T-cell (primary cell): ENCODE data around the gene CACNA1I. TPM values are rescaled to one million over a fixed set of nuclear protein-coding genes. Genes with fewer than 3 reads are reported as not detected.
"Not testable (repeated sequence)": the region's sequence is repeated elsewhere in the genome, so short reads cannot be mapped to it uniquely, and the experiment has no call there.

Experiments used
- ATAC-seq, 4 experiments: fragments of 200-7000 bp in 3 of 4; fragments of 150-1000 bp in 1 of 4; cut with Tn5 transposase; replicated peaks in 1 of 4; 1 replicate in 3 of 4; 2 replicates in 1 of 4; pipeline ENCODE4 v1.10.0; 2021; ENCODE audit warnings: moderate library complexity in 3 of 4, mild to moderate bottlenecking in 2 of 4, moderate number of reproducible peaks in 1 of 4
- CTCF ChIA-PET, 2 donors: fragments of 300-600 bp; sonication (Branson Sonifier 250); formaldehyde crosslinking; loops; one replicate each; lab custom pipeline; 2022; ENCODE audit warnings: antibody characterized with exemption in 2 of 2; lab: Charles Lee
- POLR2A ChIA-PET, 2 donors: fragments of 300-600 bp; sonication (Branson Sonifier 250); formaldehyde crosslinking; loops; one replicate each; lab custom pipeline; 2022; ENCODE audit warnings: antibody characterized with exemption in 2 of 2; lab: Charles Lee
- DNase-seq, 35 experiments: peaks; one replicate each; pipeline versions ENCODE4 v3.0.0 to v3.0.0-alpha.2; 2013 to 2023
- H3K27ac ChIP-seq: one replicate; pipeline ENCODE4 v1.5.1; 2013; ENCODE audit warnings: low read length
- H3K27me3 ChIP-seq, 2 experiments: replicated peaks in 1 of 2; 1 replicate in 1 of 2; 2 replicates in 1 of 2; pipeline versions ENCODE4 v1.6.1 to v1.7.0; 2013; ENCODE audit warnings: low read length in 1 of 2, mixed read lengths in 1 of 2; ENCODE audit not compliant: control insufficient read depth in 2 of 2, insufficient read depth in 2 of 2; ENCODE audit errors: extremely low read depth in 1 of 2
- H3K36me3 ChIP-seq, 2 donors: 1 replicate in 1 of 2; 2 replicates in 1 of 2; pipeline versions ENCODE4 v1.6.1 to v1.7.0; 2013; ENCODE audit warnings: low read length in 1 of 2; ENCODE audit not compliant: control insufficient read depth in 2 of 2, insufficient read depth in 1 of 2; ENCODE audit errors: extremely low read depth in 1 of 2
- H3K4me1 ChIP-seq, 2 experiments: 1 replicate in 1 of 2; 2 replicates in 1 of 2; pipeline versions ENCODE4 v1.6.1 to v1.7.0; 2013; ENCODE audit warnings: low read length in 2 of 2, mixed read lengths in 1 of 2; ENCODE audit not compliant: insufficient read depth in 2 of 2, control insufficient read depth in 1 of 2; ENCODE audit errors: extremely low read depth in 1 of 2
- H3K4me3 ChIP-seq, 2 donors: 1 replicate in 1 of 2; 2 replicates in 1 of 2; pipeline versions ENCODE4 v1.5.1 to v1.7.0; 2013; ENCODE audit warnings: mild to moderate bottlenecking in 2 of 2, low read length in 1 of 2, moderate library complexity in 1 of 2; ENCODE audit not compliant: control insufficient read depth in 1 of 2; ENCODE audit errors: extremely low read depth in 1 of 2
- H3K9me3 ChIP-seq: 2 replicates; pipeline ENCODE4 v1.7.0; 2013
- H3K27ac Mint-ChIP-seq, 2 donors: one replicate each; pipeline ENCODE4 v1.8.0; 2020 to 2021; ENCODE audit warnings: mild to moderate bottlenecking in 2 of 2, mixed read lengths in 2 of 2
- H3K27me3 Mint-ChIP-seq, 2 donors: one replicate each; pipeline ENCODE4 v1.8.0; 2021 to 2022; ENCODE audit warnings: mixed read lengths in 2 of 2
- H3K36me3 Mint-ChIP-seq: one replicate; pipeline ENCODE4 v1.8.0; 2021; ENCODE audit warnings: mixed read lengths
- H3K4me1 Mint-ChIP-seq, 3 donors: one replicate each; pipeline ENCODE4 v1.8.0; 2020 to 2022; ENCODE audit warnings: mixed read lengths in 3 of 3, mild to moderate bottlenecking in 1 of 3
- H3K4me3 Mint-ChIP-seq, 3 donors: one replicate each; pipeline ENCODE4 v1.8.0; 2020 to 2022; ENCODE audit warnings: mild to moderate bottlenecking in 3 of 3, mixed read lengths in 3 of 3, moderate library complexity in 3 of 3
- H3K9me3 Mint-ChIP-seq, 3 donors: one replicate each; pipeline ENCODE4 v1.8.0; 2020 to 2022; ENCODE audit warnings: mixed read lengths in 3 of 3
- WGBS: methylation state at CpG from one replicate; pipeline ENCODE4 v1.1.5; 2013; ENCODE audit warnings: missing lambda C conversion rate; ENCODE audit not compliant: insufficient coverage; 5-methylcytosine and 5-hydroxymethylcytosine counted together
- total RNA-seq, 35 experiments: library from RNA in 6 of 35; stranded (reverse) in 6 of 35; fragments of 120-200 nt in 1 of 35; gene quantifications; one replicate each; pipeline versions ENCODE4 v1.2.1 to v1.2.4 and lab custom pipeline; 2013 to 2026

Gene CACNA1I
- total RNA-seq, 5 donors from 2014 or later (not counting 1 experiment from before 2014, with no cell fraction given) = 16.1 to 32.9 (median 28.8) TPM

DNA sequence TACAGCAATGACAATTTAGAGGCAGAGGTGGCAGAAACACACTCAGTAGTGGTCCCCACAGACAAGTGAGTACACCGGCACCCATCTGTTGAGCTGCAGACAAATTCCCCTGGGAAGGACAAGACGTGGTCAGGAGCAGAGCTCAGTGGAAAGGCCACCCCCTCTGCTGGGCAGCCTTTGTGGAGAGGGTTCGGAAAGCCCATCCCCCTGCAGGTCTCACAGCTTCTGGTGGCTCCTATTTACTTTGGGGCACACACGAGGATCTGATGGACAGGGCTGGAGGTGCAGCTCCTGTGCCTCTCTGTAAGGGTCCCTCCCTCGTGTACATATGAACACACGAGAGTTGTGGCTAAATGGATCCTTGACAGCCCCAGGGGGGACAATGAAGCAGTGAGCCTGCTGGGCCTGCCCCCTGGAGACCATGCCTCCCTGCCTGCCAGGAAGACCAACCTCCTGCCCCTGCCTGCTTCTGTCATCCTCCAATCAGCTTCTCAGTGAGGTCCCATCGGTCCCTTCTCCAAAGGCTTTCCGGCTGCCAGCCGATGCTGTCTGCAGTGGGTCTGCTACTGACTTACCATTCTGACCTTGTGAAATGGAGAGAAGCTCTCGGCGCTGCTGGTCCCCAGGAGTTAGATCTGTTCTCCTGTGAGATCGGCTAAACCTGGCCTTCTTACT is 161.5 kb downstream of the CACNA1I start:
- no peak overlapping the region for H3K4me3 ChIP-seq
- Mint-ChIP-seq H3K4me1 (no peaks in the 10 kb centered on the region), H3K36me3 (no peaks in the 10 kb centered on the region), H3K27ac (no peak overlapping the region), H3K4me3 (no peak overlapping the region), H3K27me3 (peaks cover 4 to 11% of the 10 kb centered on the region in 2 donors), H3K9me3 (no peaks in the 10 kb centered on the region)
- H3K36me3 ChIP-seq = no peaks in the 10 kb centered on the region
- no peaks in the 10 kb centered on the region for H3K9me3 ChIP-seq
- POLR2A ChIA-PET = no interaction called here
- H3K27ac ChIP-seq = no peak overlapping the region
- CTCF ChIA-PET = interaction anchor here (0.5 to 0.6 kb wide), 2 partner anchors 233 to 959 kb away, joined by 5 to 6 read pairs; no protein-coding TSS in a partner anchor
- DNase-seq (no peak), ATAC-seq (no peak)
- H3K4me1 ChIP-seq = no peaks in the 10 kb centered on the region
- H3K27me3 ChIP-seq = peaks cover 0 to 25% of the 10 kb centered on the region in 2 experiments
- 79% methylated on average over 12 of the region's 12 CpGs for WGBS

DNA sequence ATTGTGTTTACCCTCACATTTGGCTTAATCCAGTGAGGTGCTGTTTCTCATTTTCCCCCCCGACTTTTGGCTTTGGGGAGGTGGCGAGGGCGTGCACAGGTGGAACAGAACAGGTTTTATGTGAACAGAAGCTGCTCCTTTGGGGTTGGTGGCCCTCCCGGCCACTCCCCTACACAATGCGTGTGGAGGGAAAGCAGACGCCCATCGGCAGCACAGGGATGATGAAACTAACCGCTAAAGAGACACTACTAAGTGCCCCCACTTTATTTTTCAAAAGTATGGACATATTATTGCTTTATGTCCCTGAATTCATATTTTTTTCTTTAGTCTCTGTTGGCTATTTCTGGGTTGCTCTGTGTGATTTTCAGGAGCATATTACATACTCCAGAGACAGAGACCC is 162.1 kb downstream of the CACNA1I start:
- POLR2A ChIA-PET = no interaction called here
- Mint-ChIP-seq H3K36me3 (no peaks in the 10 kb centered on the region), H3K4me3 (no peak overlapping the region), H3K27me3 (peaks cover 4 to 13% of the 10 kb centered on the region in 2 donors), H3K4me1 (no peaks in the 10 kb centered on the region), H3K9me3 (no peaks in the 10 kb centered on the region), H3K27ac (no peak overlapping the region)
- Histone ChIP-seq H3K36me3 (no peaks in the 10 kb centered on the region), H3K4me1 (no peaks in the 10 kb centered on the region), H3K27me3 (peaks cover 0 to 23% of the 10 kb centered on the region in 2 experiments), H3K4me3 (no peak overlapping the region), H3K9me3 (no peaks in the 10 kb centered on the region), H3K27ac (no peak overlapping the region)
- WGBS = 84% methylated on average over 4 of the region's 8 CpGs
- CTCF ChIA-PET = interaction anchor here in 1 of 2 donors (0.5 kb wide), 1 partner anchor 47 kb away, joined by 3 read pairs; no protein-coding TSS in a partner anchor
- ATAC-seq (no peak), DNase-seq (no peak)

GRCh38 chr22:39733191-39733590 is 162.6 kb downstream of the CACNA1I start:
- peaks cover 0 to 22% of the 10 kb centered on the region in 2 experiments for H3K27me3 ChIP-seq
- Mint-ChIP-seq H3K4me3 (no peak overlapping the region), H3K9me3 (no peaks in the 10 kb centered on the region), H3K36me3 (no peaks in the 10 kb centered on the region), H3K27me3 (peaks cover 7 to 13% of the 10 kb centered on the region in 2 donors), H3K27ac (no peak overlapping the region), H3K4me1 (no peaks in the 10 kb centered on the region)
- H3K4me3 ChIP-seq = no peak overlapping the region
- no peaks in the 10 kb centered on the region for H3K4me1 ChIP-seq
- no peaks in the 10 kb centered on the region for H3K9me3 ChIP-seq
- DNase-seq = no peak
- ChIA-PET POLR2A (no interaction called here), CTCF (interaction anchor here in 1 of 2 donors (0.5 kb wide), 1 partner anchor 46 kb away, joined by 3 read pairs; no protein-coding TSS in a partner anchor)
- 83% methylated on average over 1 of the region's 2 CpGs for WGBS
- no peak for ATAC-seq
- no peaks in the 10 kb centered on the region for H3K36me3 ChIP-seq
- H3K27ac ChIP-seq = no peak overlapping the region

DNA sequence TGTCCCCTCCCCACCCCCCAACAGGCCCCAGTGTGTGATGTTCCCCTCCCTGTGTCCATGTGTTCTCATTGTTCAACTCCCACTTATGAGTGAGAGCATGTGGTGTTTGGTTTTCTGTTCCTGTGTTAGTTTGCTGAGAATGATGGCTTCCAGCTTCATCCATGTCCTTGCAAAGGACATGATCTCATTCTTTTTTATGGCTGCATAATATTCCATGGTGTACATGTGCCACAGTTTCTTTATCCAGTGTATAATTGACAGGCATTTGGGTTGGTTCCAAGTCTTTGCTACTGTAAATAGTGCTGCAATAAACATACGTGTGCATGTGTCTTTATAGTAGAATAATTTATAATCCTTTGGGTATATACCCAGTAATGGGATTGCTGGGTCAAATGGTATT is 163.5 kb downstream of the CACNA1I start:
- H3K36me3 ChIP-seq, H3K4me1 Mint-ChIP-seq, ATAC-seq, H3K9me3 ChIP-seq, POLR2A ChIA-PET, H3K9me3 Mint-ChIP-seq, H3K27ac Mint-ChIP-seq, H3K36me3 Mint-ChIP-seq, DNase-seq, H3K4me3 ChIP-seq, H3K27ac ChIP-seq, H3K4me1 ChIP-seq, H3K4me3 Mint-ChIP-seq, CTCF ChIA-PET: not testable (repeated sequence)
- H3K27me3 ChIP-seq = peaks cover 0 to 19% of the 10 kb centered on the region in 2 experiments
- no CpG with 5 or more reads among the region's 1 CpG for WGBS
- peaks cover 8 to 13% of the 10 kb centered on the region in 2 donors for H3K27me3 Mint-ChIP-seq

DNA sequence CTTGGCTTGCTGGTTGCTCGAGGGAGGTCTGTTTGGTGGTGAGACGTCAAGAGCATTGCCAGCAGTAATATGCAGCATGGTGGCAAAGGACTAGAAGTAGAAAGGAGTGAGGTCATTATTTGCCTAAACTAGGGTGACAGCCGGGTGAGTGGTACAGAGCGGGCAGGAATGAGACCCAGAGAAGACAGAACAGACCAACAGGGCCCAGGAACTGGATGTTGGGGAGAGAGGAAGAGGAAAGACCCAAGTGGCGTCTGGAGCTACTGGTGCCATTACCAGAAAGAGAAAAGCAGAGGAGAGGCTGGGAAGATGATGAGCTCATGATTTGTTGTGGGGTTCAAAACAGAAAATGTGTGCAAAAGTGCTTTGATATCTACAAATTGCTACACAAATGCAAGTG is 164.3 kb downstream of the CACNA1I start:
- 100% methylated on average over 4 of the region's 5 CpGs for WGBS
- Histone ChIP-seq H3K9me3 (no peaks in the 10 kb centered on the region), H3K27ac (no peak overlapping the region), H3K4me1 (no peaks in the 10 kb centered on the region), H3K4me3 (no peak overlapping the region), H3K36me3 (no peaks in the 10 kb centered on the region), H3K27me3 (peaks cover 0 to 13% of the 10 kb centered on the region in 2 experiments)
- Mint-ChIP-seq H3K4me1 (no peaks in the 10 kb centered on the region), H3K27me3 (peaks cover 8 to 13% of the 10 kb centered on the region in 2 donors), H3K4me3 (no peak overlapping the region), H3K27ac (no peak overlapping the region), H3K9me3 (peaks cover 0 to 4% (median 3%) of the 10 kb centered on the region in 3 donors), H3K36me3 (no peaks in the 10 kb centered on the region)
- ATAC-seq (no peak), DNase-seq (no peak)
- POLR2A ChIA-PET = no interaction called here
- CTCF ChIA-PET = no interaction called here

DNA sequence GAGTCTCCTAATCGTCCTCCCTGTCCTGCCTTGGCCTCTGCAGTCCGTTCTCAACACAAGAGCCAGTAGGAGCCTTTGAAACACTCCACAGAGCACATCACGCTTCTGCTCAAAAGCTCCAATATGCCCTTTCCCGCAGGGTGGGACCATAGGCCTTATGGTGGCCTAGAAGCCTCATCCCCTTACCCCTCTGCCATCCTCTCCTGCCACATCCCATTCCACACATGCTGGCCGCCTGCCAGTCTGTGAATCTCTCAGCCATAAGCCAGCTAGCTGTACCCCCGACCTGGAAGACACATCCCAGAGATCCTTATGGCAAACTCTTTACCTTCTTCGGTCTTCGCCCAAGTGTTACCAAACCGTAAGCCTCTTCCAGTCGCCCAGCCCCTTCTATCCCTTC is 165.2 kb downstream of the CACNA1I start:
- peaks cover 8 to 13% of the 10 kb centered on the region in 2 donors for H3K27me3 Mint-ChIP-seq
- DNase-seq (no peak), ATAC-seq (no peak)
- no peaks in the 10 kb centered on the region for H3K36me3 Mint-ChIP-seq
- H3K27ac ChIP-seq = no peak overlapping the region
- WGBS = 75% methylated on average over 7 of the region's 10 CpGs
- H3K4me1 ChIP-seq = no peaks in the 10 kb centered on the region
- no peak overlapping the region for H3K27ac Mint-ChIP-seq
- H3K4me3 Mint-ChIP-seq = no peak overlapping the region
- H3K9me3 ChIP-seq = no peaks in the 10 kb centered on the region
- H3K4me3 ChIP-seq = no peak overlapping the region
- ChIA-PET CTCF (interaction anchor here in 1 of 2 donors (0.7 kb wide), 1 partner anchor 10 kb away, joined by 3 read pairs; no protein-coding TSS in a partner anchor), POLR2A (no interaction called here)
- no peaks in the 10 kb centered on the region for H3K4me1 Mint-ChIP-seq
- no peaks in the 10 kb centered on the region for H3K36me3 ChIP-seq
- peaks cover 0 to 12% of the 10 kb centered on the region in 2 experiments for H3K27me3 ChIP-seq
- H3K9me3 Mint-ChIP-seq = peaks cover 0 to 4% (median 3%) of the 10 kb centered on the region in 3 donors
